HepG2 (cell line): ENCODE results near the gene ABTB2. TPM values are rescaled to one million over a fixed set of nuclear protein-coding genes. Genes with fewer than 3 reads are reported as not detected.

Source experiments
- CC2D1A ChIP-seq: sonication (generic); formaldehyde crosslinking; IDR thresholded peaks from 2 replicates; pipeline ENCODE4 v1.8.1; 2023; ENCODE audit warnings: mild to moderate bottlenecking, missing genetic modification reagents
- GLI4 ChIP-seq: sonication (generic); formaldehyde crosslinking; IDR thresholded peaks from 2 replicates; pipeline ENCODE4 v1.5.1; 2020; ENCODE audit warnings: missing genetic modification reagents, mild to moderate bottlenecking, moderate library complexity, borderline replicate concordance
- HMGXB4 ChIP-seq, 2 experiments: sonication (generic) in 1 of 2; formaldehyde crosslinking in 1 of 2; IDR thresholded peaks; 2 replicates each; pipeline versions ENCODE4 v1.4.0 to v1.6.1; 2018 to 2020; ENCODE audit warnings: missing genetic modification reagents in 2 of 2, borderline replicate concordance in 1 of 2, low read depth in 1 of 2, mild to moderate bottlenecking in 1 of 2, missing biosample characterization in 1 of 2
- HOXA3 ChIP-seq: sonication (generic); formaldehyde crosslinking; IDR thresholded peaks from 2 replicates; pipeline ENCODE4 v1.5.0; 2020; ENCODE audit warnings: missing genetic modification reagents
- KLF13 ChIP-seq: sonication (generic); formaldehyde crosslinking; IDR thresholded peaks from 2 replicates; pipeline ENCODE4 v1.4.0; 2020; ENCODE audit warnings: mild to moderate bottlenecking, missing genetic modification reagents
- KLF6 ChIP-seq: IDR thresholded peaks from 2 replicates; pipeline ENCODE4 v1.8.0; 2016; ENCODE audit warnings: missing biosample characterization, missing genetic modification reagents
- MXI1 ChIP-seq: IDR thresholded peaks from 3 replicates; pipeline ENCODE4 v1.6.1; 2012; ENCODE audit warnings: low read depth, low read length, inconsistent platforms, borderline replicate concordance
- NCOA1 ChIP-seq: sonication (generic); formaldehyde crosslinking; IDR thresholded peaks from 2 replicates; pipeline ENCODE4 v1.9.0; 2021; ENCODE audit warnings: missing genetic modification reagents
- NR2F2 ChIP-seq: IDR thresholded peaks from 2 replicates; pipeline ENCODE4 v1.6.1; 2012; ENCODE audit warnings: low read depth, inconsistent platforms, borderline replicate concordance
- RERE ChIP-seq: IDR thresholded peaks from 2 replicates; pipeline ENCODE4 v1.6.1; 2016; ENCODE audit warnings: low read depth, missing genetic modification reagents, missing compliant biosample characterization
- SALL1 ChIP-seq: sonication (generic); formaldehyde crosslinking; IDR thresholded peaks from 2 replicates; pipeline ENCODE4 v1.8.0; 2022; ENCODE audit warnings: mild to moderate bottlenecking, missing genetic modification reagents
- SUZ12 ChIP-seq: fragments of 150-350 bp; IDR thresholded peaks from 2 replicates; pipeline ENCODE4 v1.6.1; 2014; ENCODE audit warnings: low read depth, low read length
- TEAD3 ChIP-seq: optimal IDR thresholded peaks from 2 replicates; pipeline ENCODE3; 2016; ENCODE audit warnings: borderline replicate concordance
- U2AF2 ChIP-seq: fragments of 200-400 bp; formaldehyde crosslinking; IDR thresholded peaks from 2 replicates; pipeline ENCODE4 v1.6.1; 2017; ENCODE audit warnings: low read depth, mild to moderate bottlenecking, low read length
- ZNF281 ChIP-seq: sonication (generic); formaldehyde crosslinking; IDR thresholded peaks from 2 replicates; pipeline ENCODE4 v1.4.0; 2020; ENCODE audit warnings: missing genetic modification reagents, borderline replicate concordance
- ZNF670 ChIP-seq: sonication (generic); formaldehyde crosslinking; IDR thresholded peaks from 2 replicates; pipeline ENCODE4 v1.8.0; 2022; ENCODE audit warnings: mild to moderate bottlenecking, missing genetic modification reagents, borderline replicate concordance
- polyA plus RNA-seq, 8 experiments: library from polyadenylated mRNA; depleted of rRNA in 3 of 8; stranded (reverse) in 7 of 8; unstranded in 1 of 8; fragments of >200 nt; fragmentation: Illumina TruSeq in 4 of 8; extraction: Trizol in 4 of 8; gene quantifications; 2 replicates each; pipeline versions ENCODE4 v1.2.1 to v1.2.3, GENCODE V29; 2011 to 2016; ENCODE audit warnings: low read depth in 4 of 8, missing spikeins in 1 of 8, mixed read lengths in 1 of 8; ENCODE audit not compliant: insufficient read depth in 1 of 8
- total RNA-seq, 5 experiments: library from RNA; depleted of rRNA; stranded (reverse); fragments of >200 nt; fragmentation: Illumina TruSeq; extraction: Trizol; gene quantifications; 2 replicates each; pipeline ENCODE4 v1.2.3, GENCODE V29; 2016; ENCODE audit warnings: low read depth in 1 of 5
- TF ChIP-seq, protein P1 (sequence below): sonication (generic); formaldehyde crosslinking; IDR thresholded peaks from 2 replicates; pipeline ENCODE4 v1.8.0; 2022; ENCODE audit warnings: missing genetic modification reagents, mild to moderate bottlenecking, borderline replicate concordance

Gene ABTB2
- total and polyA plus RNA-seq, 2 of the 13 experiments (the other 11 are each of a cell fraction or from before 2014, with no cell fraction given) = 5.1 to 15.4 TPM

DNA sequence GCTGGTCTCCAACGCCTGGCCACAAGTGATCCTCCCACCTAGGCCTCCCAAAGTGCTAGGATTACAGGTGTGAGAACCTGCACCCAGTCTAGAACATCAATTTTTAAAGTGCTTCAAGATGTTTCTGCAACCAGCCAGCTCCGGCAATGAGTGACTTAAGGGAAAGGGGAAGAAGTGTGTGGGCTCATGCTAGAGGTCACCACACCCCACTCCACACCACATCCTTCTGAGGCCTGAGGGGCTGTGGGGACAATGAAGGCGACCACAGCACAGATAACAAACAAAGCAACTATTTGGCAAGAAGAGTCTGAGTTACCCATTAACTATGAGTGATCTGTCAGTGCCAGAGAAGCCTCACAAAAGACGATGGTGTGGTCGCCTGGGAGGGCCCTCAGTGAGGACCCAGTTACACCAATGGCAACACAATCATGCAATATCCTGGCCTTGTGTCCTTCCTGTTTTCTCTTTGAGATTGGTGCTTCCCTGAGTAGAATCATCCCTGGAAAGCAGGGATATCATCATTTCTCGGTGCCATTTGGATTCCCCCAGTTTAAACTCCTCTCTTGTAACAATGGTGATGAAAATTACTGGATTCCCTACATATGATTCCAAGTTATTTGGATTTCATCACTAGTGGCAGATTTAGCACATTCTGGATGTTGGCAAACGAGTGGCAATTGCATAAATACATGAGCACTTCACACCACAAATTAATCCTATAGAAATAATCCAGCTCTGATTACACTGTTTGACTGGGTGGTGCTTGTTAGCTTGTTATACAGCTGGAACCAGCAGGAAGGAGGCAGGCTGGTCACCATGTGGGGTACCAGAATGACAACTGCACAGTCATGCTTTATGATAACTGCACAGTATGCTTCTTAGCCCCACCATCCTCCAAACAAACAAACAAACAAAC is 18.4 kb downstream of the ABTB2 start (continued):
- TF ChIP-seq MXI1 (peak; percentile 58; the same call in 1 of the 3 replicates), GLI4 (CRISPR knock-in tag) (no peak), HOXA3 (CRISPR knock-in tag) (peak; percentile 73; the same call in 1 of the 2 replicates), NCOA1 (CRISPR knock-in tag) (no peak), HMGXB4 (CRISPR knock-in tag; IDR thresholded peaks at IDR 0.05; ENCODE audit: borderline replicate concordance in 1 of 2, low read depth in 1 of 2) (peak in 1 of 2 experiments; percentile 61; a peak in 1 of 4 replicates), ZNF281 (CRISPR knock-in tag) (no peak), KLF6 (0 out of 2 replicates have a peak, but pooled peaks have one; percentile 65), SUZ12 (no peak), TEAD3 (CRISPR knock-in tag) (peak; percentile 76), RERE (CRISPR knock-in tag) (peak; percentile 76; the same call in 1 of the 2 replicates), ZNF670 (CRISPR knock-in tag) (0 out of 2 replicates have a peak, but pooled peaks have one; percentile 52), KLF13 (CRISPR knock-in tag) (no peak), SALL1 (CRISPR knock-in tag) (peak; percentile 95), NR2F2 (0 out of 2 replicates have a peak, but pooled peaks have one; percentile 35), U2AF2 (no peak), CC2D1A (CRISPR knock-in tag) (no peak)
- TF ChIP-seq, protein P1, sequence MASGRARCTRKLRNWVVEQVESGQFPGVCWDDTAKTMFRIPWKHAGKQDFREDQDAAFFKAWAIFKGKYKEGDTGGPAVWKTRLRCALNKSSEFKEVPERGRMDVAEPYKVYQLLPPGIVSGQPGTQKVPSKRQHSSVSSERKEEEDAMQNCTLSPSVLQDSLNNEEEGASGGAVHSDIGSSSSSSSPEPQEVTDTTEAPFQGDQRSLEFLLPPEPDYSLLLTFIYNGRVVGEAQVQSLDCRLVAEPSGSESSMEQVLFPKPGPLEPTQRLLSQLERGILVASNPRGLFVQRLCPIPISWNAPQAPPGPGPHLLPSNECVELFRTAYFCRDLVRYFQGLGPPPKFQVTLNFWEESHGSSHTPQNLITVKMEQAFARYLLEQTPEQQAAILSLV (CRISPR knock-in tag) = 0 out of 2 replicates have a peak, but pooled peaks have one; percentile 36
